H1 (cell line): ENCODE data around the gene FOSL2. TPM values are rescaled to one million over a fixed set of nuclear protein-coding genes. Genes with fewer than 3 reads are reported as not detected.

Experiments used
- CTCF ChIA-PET: fragments of 300-600 bp; sonication (Branson Sonifier 250); formaldehyde crosslinking; loops from one replicate; lab custom pipeline; 2021; ENCODE audit not compliant: partially characterized antibody; lab: Charles Lee
- POLR2A ChIA-PET: fragments of 300-600 bp; sonication (Branson Sonifier 250); formaldehyde crosslinking; loops from one replicate; lab custom pipeline; 2021; ENCODE audit warnings: inconsistent platforms; ENCODE audit not compliant: partially characterized antibody; lab: Charles Lee
- DNase-seq, 2 experiments: peaks; one replicate each; pipeline versions ENCODE4 v3.0.0 to v3.0.0-alpha.2; 2010 to 2022; ENCODE audit warnings: low spot score in 2 of 2, low read depth in 1 of 2, mixed read lengths in 1 of 2
- FAIRE-seq: peaks from 2 replicates; lab custom pipeline; 2011; peaks lifted over from hg19 to GRCh38; lab: Jason Lieb, UNC
- H2AFZ ChIP-seq: 2 replicates; pipeline ENCODE4 v1.8.1; 2012; ENCODE audit warnings: low read length, inconsistent platforms
- H2AK5ac ChIP-seq: 2 replicates; pipeline ENCODE4 v1.6.1; 2013; ENCODE audit warnings: low read depth, low read length
- H2BK120ac ChIP-seq: replicated peaks from 2 replicates; pipeline ENCODE3; 2013; ENCODE audit warnings: low read depth, low read length, inconsistent platforms
- H2BK12ac ChIP-seq: 2 replicates; pipeline ENCODE4 v1.6.1; 2013; ENCODE audit warnings: low read depth, low read length
- H2BK15ac ChIP-seq: 2 replicates; pipeline ENCODE4 v1.6.1; 2013; ENCODE audit warnings: low read length
- H2BK20ac ChIP-seq: 2 replicates; pipeline ENCODE4 v1.6.1; 2013; ENCODE audit warnings: low read length
- H2BK5ac ChIP-seq: 2 replicates; pipeline ENCODE4 v1.6.1; 2013; ENCODE audit warnings: low read depth, low read length
- H3K14ac ChIP-seq: 2 replicates; pipeline ENCODE4 v1.6.1; 2013; ENCODE audit warnings: inconsistent platforms; ENCODE audit not compliant: insufficient read length
- H3K18ac ChIP-seq: 2 replicates; pipeline ENCODE4 v1.6.1; 2013; ENCODE audit warnings: low read length; ENCODE audit errors: extremely low read depth
- H3K23ac ChIP-seq: 2 replicates; pipeline ENCODE4 v1.6.1; 2013; ENCODE audit warnings: inconsistent platforms; ENCODE audit not compliant: insufficient read length
- H3K23me2 ChIP-seq: 2 replicates; pipeline ENCODE4 v1.6.1; 2013; ENCODE audit warnings: low read depth, low read length
- H3K27ac ChIP-seq: 2 replicates; pipeline ENCODE4 v1.6.1; 2011; ENCODE audit warnings: low read depth, low read length, inconsistent platforms
- H3K27me3 ChIP-seq, 4 experiments: replicated peaks in 1 of 4; 1 replicate in 1 of 4; 2 replicates in 3 of 4; pipeline versions ENCODE4 v1.6.1 to v1.8.1; 2011 to 2013; ENCODE audit warnings: low read length in 3 of 4, mild to moderate bottlenecking in 3 of 4, inconsistent platforms in 2 of 4, mixed read lengths in 2 of 4, moderate library complexity in 1 of 4; ENCODE audit not compliant: control insufficient read depth in 3 of 4, insufficient read depth in 3 of 4; ENCODE audit errors: extremely low read depth in 1 of 4
- H3K36me3 ChIP-seq, 4 experiments: 2 replicates each; pipeline versions ENCODE4 v1.6.1 to v1.8.1; 2011 to 2013; ENCODE audit warnings: mild to moderate bottlenecking in 4 of 4, low read length in 3 of 4, moderate library complexity in 2 of 4, control low read depth in 1 of 4, inconsistent platforms in 1 of 4; ENCODE audit not compliant: insufficient read depth in 4 of 4, control insufficient read depth in 2 of 4
- H3K4ac ChIP-seq: replicated peaks from 2 replicates; pipeline ENCODE3; 2013; ENCODE audit warnings: low read length, low read depth, mixed read lengths, inconsistent platforms; ENCODE audit not compliant: insufficient read length
- H3K4me1 ChIP-seq, 4 experiments: replicated peaks in 1 of 4; 1 replicate in 1 of 4; 2 replicates in 3 of 4; pipeline versions ENCODE4 v1.6.1 to v1.8.1; 2011 to 2013; ENCODE audit warnings: low read length in 3 of 4, inconsistent platforms in 2 of 4, mixed read lengths in 1 of 4; ENCODE audit not compliant: insufficient read depth in 4 of 4, control insufficient read depth in 3 of 4
- H3K4me2 ChIP-seq, 2 experiments: 2 replicates each; pipeline versions ENCODE4 v1.6.1 to v1.8.1; 2011 to 2013; ENCODE audit warnings: low read depth in 2 of 2, low read length in 2 of 2, control low read depth in 1 of 2, inconsistent platforms in 1 of 2, mild to moderate bottlenecking in 1 of 2; ENCODE audit not compliant: insufficient read depth in 1 of 2
- H3K4me3 ChIP-seq, 4 experiments: fragments of 200-600, 300-600 bp in 1 of 4; sonication (generic), shearing (Covaris generic), sonication (Bioruptor Twin) in 1 of 4; 2 replicates each; pipeline versions ENCODE4 v1.5.1 to v1.8.1; 2011 to 2016; ENCODE audit warnings: low read length in 4 of 4, low read depth in 3 of 4, control low read depth in 2 of 4, inconsistent platforms in 2 of 4, mild to moderate bottlenecking in 2 of 4, mixed read lengths in 1 of 4, moderate library complexity in 1 of 4; ENCODE audit not compliant: insufficient read depth in 2 of 4; ENCODE audit errors: extremely low read depth in 1 of 4
- H3K56ac ChIP-seq: replicated peaks from 2 replicates; pipeline ENCODE3; 2013; ENCODE audit warnings: low read depth, mild to moderate bottlenecking, mixed read lengths, low read length, inconsistent platforms; ENCODE audit not compliant: insufficient read length
- H3K79me1 ChIP-seq: 2 replicates; pipeline ENCODE4 v1.6.1; 2013; ENCODE audit warnings: low read depth, low read length, control low read depth
- H3K79me2 ChIP-seq, 2 experiments: 2 replicates each; pipeline versions ENCODE4 v1.6.1 to v1.8.1; 2012 to 2013; ENCODE audit warnings: low read length in 2 of 2, mild to moderate bottlenecking in 2 of 2, inconsistent platforms in 1 of 2; ENCODE audit not compliant: insufficient read depth in 2 of 2, control insufficient read depth in 1 of 2
- H3K9ac ChIP-seq, 4 experiments: replicated peaks in 1 of 4; 1 replicate in 1 of 4; 2 replicates in 3 of 4; pipeline versions ENCODE4 v1.6.1 to v1.8.1; 2011 to 2013; ENCODE audit warnings: low read depth in 3 of 4, low read length in 3 of 4, control low read depth in 2 of 4, mild to moderate bottlenecking in 2 of 4, moderate library complexity in 2 of 4, inconsistent platforms in 1 of 4; ENCODE audit errors: extremely low read depth in 1 of 4
- H3K9me3 ChIP-seq, 2 experiments: 2 replicates each; pipeline versions ENCODE4 v1.6.1 to v1.8.1; 2012 to 2013; ENCODE audit warnings: mild to moderate bottlenecking in 2 of 2, moderate library complexity in 2 of 2, control low read depth in 1 of 2, inconsistent platforms in 1 of 2, low read depth in 1 of 2, low read length in 1 of 2, mixed read lengths in 1 of 2; ENCODE audit not compliant: insufficient read depth in 2 of 2
- H4K20me1 ChIP-seq, 2 experiments: replicated peaks in 1 of 2; 2 replicates each; pipeline versions ENCODE3 to v1.8.1; 2011 to 2013; ENCODE audit warnings: inconsistent platforms in 2 of 2, low read length in 2 of 2, mild to moderate bottlenecking in 1 of 2; ENCODE audit not compliant: insufficient read depth in 2 of 2, control insufficient read depth in 1 of 2
- H4K5ac ChIP-seq: 2 replicates; pipeline ENCODE4 v1.6.1; 2013; ENCODE audit warnings: low read length, low read depth, mixed read lengths, inconsistent platforms; ENCODE audit not compliant: insufficient read length
- H4K8ac ChIP-seq: 2 replicates; pipeline ENCODE4 v1.8.0; 2013; ENCODE audit warnings: mild to moderate bottlenecking, moderate library complexity, low read length, inconsistent platforms; ENCODE audit not compliant: insufficient read depth; ENCODE audit errors: extremely low read depth
- H4K91ac ChIP-seq: replicated peaks from 2 replicates; pipeline ENCODE3; 2013; ENCODE audit warnings: low read length, mixed read lengths, inconsistent platforms; ENCODE audit not compliant: insufficient read length
- CBX8 ChIP-seq: fragments of 300-800, 300-1000 bp; sonication (generic); IDR thresholded peaks from 2 replicates; pipeline ENCODE4 v1.7.1; 2016; ENCODE audit warnings: low read depth, low read length, borderline replicate concordance
- KDM5A ChIP-seq: fragments of 200-600 bp; IDR thresholded peaks from 2 replicates; pipeline ENCODE4 v1.7.1; 2012; ENCODE audit warnings: mild to moderate bottlenecking, low read length, inconsistent platforms, mixed read lengths
- POU5F1 ChIP-seq: IDR thresholded peaks from 2 replicates; pipeline ENCODE4 v1.6.1; 2011; ENCODE audit warnings: low read depth, mild to moderate bottlenecking, low read length, moderate library complexity
- TAF1 ChIP-seq: IDR thresholded peaks from 2 replicates; pipeline ENCODE4 v1.6.1; 2011; ENCODE audit warnings: mild to moderate bottlenecking, low read depth, low read length
- TEAD4 ChIP-seq: IDR thresholded peaks from 2 replicates; pipeline ENCODE4 v1.6.1; 2012; ENCODE audit warnings: low read depth, low read length, inconsistent platforms, mixed read lengths
- WGBS, 2 experiments: shearing (Covaris generic) in 1 of 2; methylation state at CpG; one replicate each; pipeline versions ENCODE4 v1.1.6 to v1.1.7; 2013 to 2015; ENCODE audit warnings: low lambda C conversion rate in 2 of 2, mixed read lengths in 2 of 2, inconsistent platforms in 1 of 2, low coverage in 1 of 2, missing lambda C conversion rate in 1 of 2; ENCODE audit not compliant: insufficient replicate concordance in 2 of 2, insufficient coverage in 1 of 2, insufficient read length in 1 of 2; ENCODE audit errors: extremely low coverage in 1 of 2, missing lambda C conversion rate in 1 of 2; 5-methylcytosine and 5-hydroxymethylcytosine counted together
- polyA plus RNA-seq, 7 experiments: library from polyadenylated mRNA; depleted of rRNA in 3 of 7; stranded (reverse) in 5 of 7; unstranded in 2 of 7; fragments of >200 nt in 5 of 7; fragments of 200-250 nt in 2 of 7; gene quantifications; 1 replicate in 5 of 7; 2 replicates in 1 of 7; 4 replicates in 1 of 7; pipeline versions ENCODE4 v1.2.1 to v1.2.3, GENCODE V29; 2011 to 2013; ENCODE audit warnings: missing spikeins in 2 of 7, mixed read lengths in 2 of 7
- total RNA-seq: library from RNA; stranded (reverse); fragmentation: NEBNext Ultra II Directional; extraction: Animal tissue kit (Norgen Biotek cat#: 25700); gene quantifications from 2 replicates; pipeline ENCODE4 v1.2.1, GENCODE V29; 2021

The FOSL2 gene
- total and polyA plus RNA-seq, 2 of the 8 experiments (the other 6 are each of a cell fraction or from before 2014, with no cell fraction given): 1.5 to 4.5 TPM

DNA sequence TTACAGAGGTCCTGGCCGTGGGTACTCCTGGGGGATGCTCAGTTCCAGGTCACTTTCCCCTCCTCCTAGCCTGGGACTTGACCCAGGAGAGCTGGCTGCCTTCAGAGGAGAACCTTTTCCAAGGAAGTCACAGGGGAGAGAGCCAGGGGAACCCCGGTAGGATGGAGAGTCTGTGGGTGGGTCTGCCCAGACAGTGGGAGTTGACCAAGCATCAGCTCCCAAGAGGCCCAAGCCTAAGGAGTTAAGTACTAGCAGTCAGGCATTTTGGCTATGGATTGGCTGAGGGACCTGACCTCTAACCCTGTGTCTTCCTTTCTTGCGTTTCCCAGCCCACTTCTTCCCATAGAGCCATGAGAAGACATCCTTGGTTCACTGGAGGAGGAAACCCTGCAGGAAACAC is 54.4 kb downstream of the FOSL2 start:
- H3K27me3 ChIP-seq: no peaks in the 10 kb centered on the region
- no peak overlapping the region for H2AFZ ChIP-seq
- H3K23ac ChIP-seq: no peak overlapping the region
- no peaks in the 10 kb centered on the region; a peak in 2 of 7 replicates for H3K4me1 ChIP-seq
- H2BK20ac ChIP-seq: no peak overlapping the region
- H3K18ac ChIP-seq: no peak overlapping the region
- H4K91ac ChIP-seq: no peak overlapping the region
- H4K5ac ChIP-seq: no peak overlapping the region
- H3K79me2 ChIP-seq: no peaks in the 10 kb centered on the region
- TF ChIP-seq POU5F1 (no peak), TEAD4 (no peak), CBX8 (no peak), KDM5A (no peak), TAF1 (no peak)
- no peak overlapping the region for H2BK120ac ChIP-seq
- 89% methylated on average over 3 of the region's 3 CpGs; no CpG with 5 or more reads in 1 of the 2 experiments for WGBS, 2 experiments
- H3K4me2 ChIP-seq: no peak overlapping the region
- POLR2A ChIA-PET: interaction anchor here (1.5 kb wide), 1 partner anchor 694 kb away, joined by 3 read pairs; no protein-coding TSS in a partner anchor
- no peak overlapping the region for H3K4ac ChIP-seq
- H3K27ac ChIP-seq: no peak overlapping the region
- no peaks in the 10 kb centered on the region for H3K36me3 ChIP-seq
- 0 out of 4 replicates have a peak, but pooled peaks cover 0 to 3% of the 10 kb centered on the region in 2 experiments for H3K9me3 ChIP-seq
- no peak for DNase-seq
- no peak overlapping the region for H3K9ac ChIP-seq
- H2BK15ac ChIP-seq: no peak overlapping the region
- no peak overlapping the region for H3K4me3 ChIP-seq
- H3K23me2 ChIP-seq: no peaks in the 10 kb centered on the region; the same call in 1 of the 2 replicates
- CTCF ChIA-PET: interaction anchor here (0.7 to 1.2 kb wide), 4 partner anchors 28 to 764 kb away, joined by 3 read pairs; no protein-coding TSS in a partner anchor
- no peak overlapping the region for H4K8ac ChIP-seq
- H4K20me1 ChIP-seq: no peaks in the 10 kb centered on the region
- no peak for FAIRE-seq
- no peak overlapping the region for H2BK12ac ChIP-seq
- H3K14ac ChIP-seq: no peak overlapping the region
- H3K79me1 ChIP-seq: no peaks in the 10 kb centered on the region
- no peak overlapping the region for H2AK5ac ChIP-seq
- no peak overlapping the region for H3K56ac ChIP-seq
- H2BK5ac ChIP-seq: no peak overlapping the region
